H1 (cell line): ENCODE measurements around the gene CXCR4. TPM values are rescaled to one million over a fixed set of nuclear protein-coding genes. Genes with fewer than 3 reads are reported as not detected.

Experiments
- CTCF ChIA-PET: fragments of 300-600 bp; sonication (Branson Sonifier 250); formaldehyde crosslinking; loops from one replicate; lab custom pipeline; 2021; ENCODE audit not compliant: partially characterized antibody; lab: Charles Lee
- POLR2A ChIA-PET: fragments of 300-600 bp; sonication (Branson Sonifier 250); formaldehyde crosslinking; loops from one replicate; lab custom pipeline; 2021; ENCODE audit warnings: inconsistent platforms; ENCODE audit not compliant: partially characterized antibody; lab: Charles Lee
- DNase-seq, 2 experiments: peaks; one replicate each; pipeline versions ENCODE4 v3.0.0 to v3.0.0-alpha.2; 2010 to 2022; ENCODE audit warnings: low spot score in 2 of 2, low read depth in 1 of 2, mixed read lengths in 1 of 2
- FAIRE-seq: peaks from 2 replicates; lab custom pipeline; 2011; peaks lifted over from hg19 to GRCh38; lab: Jason Lieb, UNC
- H2AFZ ChIP-seq: 2 replicates; pipeline ENCODE4 v1.8.1; 2012; ENCODE audit warnings: low read length, inconsistent platforms
- H2AK5ac ChIP-seq: 2 replicates; pipeline ENCODE4 v1.6.1; 2013; ENCODE audit warnings: low read depth, low read length
- H2BK120ac ChIP-seq: replicated peaks from 2 replicates; pipeline ENCODE3; 2013; ENCODE audit warnings: low read depth, low read length, inconsistent platforms
- H2BK12ac ChIP-seq: 2 replicates; pipeline ENCODE4 v1.6.1; 2013; ENCODE audit warnings: low read depth, low read length
- H2BK15ac ChIP-seq: 2 replicates; pipeline ENCODE4 v1.6.1; 2013; ENCODE audit warnings: low read length
- H2BK20ac ChIP-seq: 2 replicates; pipeline ENCODE4 v1.6.1; 2013; ENCODE audit warnings: low read length
- H2BK5ac ChIP-seq: 2 replicates; pipeline ENCODE4 v1.6.1; 2013; ENCODE audit warnings: low read depth, low read length
- H3K14ac ChIP-seq: 2 replicates; pipeline ENCODE4 v1.6.1; 2013; ENCODE audit warnings: inconsistent platforms; ENCODE audit not compliant: insufficient read length
- H3K18ac ChIP-seq: 2 replicates; pipeline ENCODE4 v1.6.1; 2013; ENCODE audit warnings: low read length; ENCODE audit errors: extremely low read depth
- H3K23ac ChIP-seq: 2 replicates; pipeline ENCODE4 v1.6.1; 2013; ENCODE audit warnings: inconsistent platforms; ENCODE audit not compliant: insufficient read length
- H3K23me2 ChIP-seq: 2 replicates; pipeline ENCODE4 v1.6.1; 2013; ENCODE audit warnings: low read depth, low read length
- H3K27ac ChIP-seq: 2 replicates; pipeline ENCODE4 v1.6.1; 2011; ENCODE audit warnings: low read depth, low read length, inconsistent platforms
- H3K27me3 ChIP-seq, 4 experiments: replicated peaks in 1 of 4; 1 replicate in 1 of 4; 2 replicates in 3 of 4; pipeline versions ENCODE4 v1.6.1 to v1.8.1; 2011 to 2013; ENCODE audit warnings: low read length in 3 of 4, mild to moderate bottlenecking in 3 of 4, inconsistent platforms in 2 of 4, mixed read lengths in 2 of 4, moderate library complexity in 1 of 4; ENCODE audit not compliant: control insufficient read depth in 3 of 4, insufficient read depth in 3 of 4; ENCODE audit errors: extremely low read depth in 1 of 4
- H3K36me3 ChIP-seq, 4 experiments: 2 replicates each; pipeline versions ENCODE4 v1.6.1 to v1.8.1; 2011 to 2013; ENCODE audit warnings: mild to moderate bottlenecking in 4 of 4, low read length in 3 of 4, moderate library complexity in 2 of 4, control low read depth in 1 of 4, inconsistent platforms in 1 of 4; ENCODE audit not compliant: insufficient read depth in 4 of 4, control insufficient read depth in 2 of 4
- H3K4ac ChIP-seq: replicated peaks from 2 replicates; pipeline ENCODE3; 2013; ENCODE audit warnings: low read length, low read depth, mixed read lengths, inconsistent platforms; ENCODE audit not compliant: insufficient read length
- H3K4me1 ChIP-seq, 4 experiments: replicated peaks in 1 of 4; 1 replicate in 1 of 4; 2 replicates in 3 of 4; pipeline versions ENCODE4 v1.6.1 to v1.8.1; 2011 to 2013; ENCODE audit warnings: low read length in 3 of 4, inconsistent platforms in 2 of 4, mixed read lengths in 1 of 4; ENCODE audit not compliant: insufficient read depth in 4 of 4, control insufficient read depth in 3 of 4
- H3K4me2 ChIP-seq, 2 experiments: 2 replicates each; pipeline versions ENCODE4 v1.6.1 to v1.8.1; 2011 to 2013; ENCODE audit warnings: low read depth in 2 of 2, low read length in 2 of 2, control low read depth in 1 of 2, inconsistent platforms in 1 of 2, mild to moderate bottlenecking in 1 of 2; ENCODE audit not compliant: insufficient read depth in 1 of 2
- H3K4me3 ChIP-seq, 4 experiments: fragments of 200-600, 300-600 bp in 1 of 4; sonication (generic), shearing (Covaris generic), sonication (Bioruptor Twin) in 1 of 4; 2 replicates each; pipeline versions ENCODE4 v1.5.1 to v1.8.1; 2011 to 2016; ENCODE audit warnings: low read length in 4 of 4, low read depth in 3 of 4, control low read depth in 2 of 4, inconsistent platforms in 2 of 4, mild to moderate bottlenecking in 2 of 4, mixed read lengths in 1 of 4, moderate library complexity in 1 of 4; ENCODE audit not compliant: insufficient read depth in 2 of 4; ENCODE audit errors: extremely low read depth in 1 of 4
- H3K56ac ChIP-seq: replicated peaks from 2 replicates; pipeline ENCODE3; 2013; ENCODE audit warnings: low read depth, mild to moderate bottlenecking, mixed read lengths, low read length, inconsistent platforms; ENCODE audit not compliant: insufficient read length
- H3K79me1 ChIP-seq: 2 replicates; pipeline ENCODE4 v1.6.1; 2013; ENCODE audit warnings: low read depth, low read length, control low read depth
- H3K79me2 ChIP-seq, 2 experiments: 2 replicates each; pipeline versions ENCODE4 v1.6.1 to v1.8.1; 2012 to 2013; ENCODE audit warnings: low read length in 2 of 2, mild to moderate bottlenecking in 2 of 2, inconsistent platforms in 1 of 2; ENCODE audit not compliant: insufficient read depth in 2 of 2, control insufficient read depth in 1 of 2
- H3K9ac ChIP-seq, 4 experiments: replicated peaks in 1 of 4; 1 replicate in 1 of 4; 2 replicates in 3 of 4; pipeline versions ENCODE4 v1.6.1 to v1.8.1; 2011 to 2013; ENCODE audit warnings: low read depth in 3 of 4, low read length in 3 of 4, control low read depth in 2 of 4, mild to moderate bottlenecking in 2 of 4, moderate library complexity in 2 of 4, inconsistent platforms in 1 of 4; ENCODE audit errors: extremely low read depth in 1 of 4
- H3K9me3 ChIP-seq, 2 experiments: 2 replicates each; pipeline versions ENCODE4 v1.6.1 to v1.8.1; 2012 to 2013; ENCODE audit warnings: mild to moderate bottlenecking in 2 of 2, moderate library complexity in 2 of 2, control low read depth in 1 of 2, inconsistent platforms in 1 of 2, low read depth in 1 of 2, low read length in 1 of 2, mixed read lengths in 1 of 2; ENCODE audit not compliant: insufficient read depth in 2 of 2
- H4K20me1 ChIP-seq, 2 experiments: replicated peaks in 1 of 2; 2 replicates each; pipeline versions ENCODE3 to v1.8.1; 2011 to 2013; ENCODE audit warnings: inconsistent platforms in 2 of 2, low read length in 2 of 2, mild to moderate bottlenecking in 1 of 2; ENCODE audit not compliant: insufficient read depth in 2 of 2, control insufficient read depth in 1 of 2
- H4K5ac ChIP-seq: 2 replicates; pipeline ENCODE4 v1.6.1; 2013; ENCODE audit warnings: low read length, low read depth, mixed read lengths, inconsistent platforms; ENCODE audit not compliant: insufficient read length
- H4K8ac ChIP-seq: 2 replicates; pipeline ENCODE4 v1.8.0; 2013; ENCODE audit warnings: mild to moderate bottlenecking, moderate library complexity, low read length, inconsistent platforms; ENCODE audit not compliant: insufficient read depth; ENCODE audit errors: extremely low read depth
- H4K91ac ChIP-seq: replicated peaks from 2 replicates; pipeline ENCODE3; 2013; ENCODE audit warnings: low read length, mixed read lengths, inconsistent platforms; ENCODE audit not compliant: insufficient read length
- BCL11A ChIP-seq, 2 experiments: IDR thresholded peaks; one replicate each; pipeline ENCODE4 v1.6.1; 2011; ENCODE audit warnings: low read depth in 2 of 2, low read length in 2 of 2, mild to moderate bottlenecking in 2 of 2
- CEBPB ChIP-seq: IDR thresholded peaks from 2 replicates; pipeline ENCODE4 v1.6.1; 2012; ENCODE audit warnings: low read depth, low read length
- FOSL1 ChIP-seq: IDR thresholded peaks from 2 replicates; pipeline ENCODE4 v1.6.1; 2011; ENCODE audit warnings: mild to moderate bottlenecking, low read depth, low read length, moderate library complexity; ENCODE audit not compliant: insufficient read depth
- HDAC2 ChIP-seq, 2 experiments: fragments of 300-600 bp in 1 of 2; sonication (generic) in 1 of 2; IDR thresholded peaks; 2 replicates each; pipeline ENCODE4 v1.6.1; 2011 to 2012; ENCODE audit warnings: low read depth in 2 of 2, low read length in 2 of 2, mild to moderate bottlenecking in 2 of 2, moderate library complexity in 2 of 2, borderline replicate concordance in 1 of 2, inconsistent platforms in 1 of 2
- JUN ChIP-seq: IDR thresholded peaks from 2 replicates; pipeline ENCODE4 v1.6.1; 2011; ENCODE audit warnings: low read depth, mild to moderate bottlenecking, improper control_type of control experiment, low read length
- MAFK ChIP-seq: IDR thresholded peaks from 2 replicates; pipeline ENCODE4 v1.6.1; 2012; ENCODE audit warnings: low read depth, mild to moderate bottlenecking, improper control_type of control experiment, low read length
- NRF1 ChIP-seq: IDR thresholded peaks from 2 replicates; pipeline ENCODE4 v1.6.1; 2011; ENCODE audit warnings: mild to moderate bottlenecking, low read depth, low read length, improper control_type of control experiment
- PHF8 ChIP-seq: fragments of 200-600 bp; sonication (generic); conservative IDR thresholded peaks from 2 replicates; pipeline ENCODE4 v1.7.1; 2012; ENCODE audit warnings: low read depth, mild to moderate bottlenecking, inconsistent platforms, low read length, moderate library complexity
- POLR2AphosphoS5 ChIP-seq: IDR thresholded peaks from 2 replicates; pipeline ENCODE4 v1.6.1; 2011; ENCODE audit warnings: low read depth, low read length
- RAD21 ChIP-seq, 2 experiments: IDR thresholded peaks in 1 of 2; conservative IDR thresholded peaks in 1 of 2; 2 replicates each; pipeline ENCODE4 v1.6.1; 2011; ENCODE audit warnings: low read depth in 2 of 2, low read length in 2 of 2, improper control_type of control experiment in 1 of 2, inconsistent platforms in 1 of 2, mild to moderate bottlenecking in 1 of 2, moderate library complexity in 1 of 2
- SRF ChIP-seq: IDR thresholded peaks from 2 replicates; pipeline ENCODE4 v1.6.1; 2011; ENCODE audit warnings: mild to moderate bottlenecking, low read depth, low read length, moderate library complexity
- TCF12 ChIP-seq: IDR thresholded peaks from 2 replicates; pipeline ENCODE4 v1.6.1; 2011; ENCODE audit warnings: low read depth, mild to moderate bottlenecking, low read length
- WGBS, 2 experiments: shearing (Covaris generic) in 1 of 2; methylation state at CpG; one replicate each; pipeline versions ENCODE4 v1.1.6 to v1.1.7; 2013 to 2015; ENCODE audit warnings: low lambda C conversion rate in 2 of 2, mixed read lengths in 2 of 2, inconsistent platforms in 1 of 2, low coverage in 1 of 2, missing lambda C conversion rate in 1 of 2; ENCODE audit not compliant: insufficient replicate concordance in 2 of 2, insufficient coverage in 1 of 2, insufficient read length in 1 of 2; ENCODE audit errors: extremely low coverage in 1 of 2, missing lambda C conversion rate in 1 of 2; 5-methylcytosine and 5-hydroxymethylcytosine counted together
- polyA plus RNA-seq, 7 experiments: library from polyadenylated mRNA; depleted of rRNA in 3 of 7; stranded (reverse) in 5 of 7; unstranded in 2 of 7; fragments of >200 nt in 5 of 7; fragments of 200-250 nt in 2 of 7; gene quantifications; 1 replicate in 5 of 7; 2 replicates in 1 of 7; 4 replicates in 1 of 7; pipeline versions ENCODE4 v1.2.1 to v1.2.3, GENCODE V29; 2011 to 2013; ENCODE audit warnings: missing spikeins in 2 of 7, mixed read lengths in 2 of 7
- total RNA-seq: library from RNA; stranded (reverse); fragmentation: NEBNext Ultra II Directional; extraction: Animal tissue kit (Norgen Biotek cat#: 25700); gene quantifications from 2 replicates; pipeline ENCODE4 v1.2.1, GENCODE V29; 2021

The CXCR4 gene
- total and polyA plus RNA-seq, 2 of the 8 experiments (the other 6 are each of a cell fraction or from before 2014, with no cell fraction given): 1.8 to 2.8 TPM

DNA sequence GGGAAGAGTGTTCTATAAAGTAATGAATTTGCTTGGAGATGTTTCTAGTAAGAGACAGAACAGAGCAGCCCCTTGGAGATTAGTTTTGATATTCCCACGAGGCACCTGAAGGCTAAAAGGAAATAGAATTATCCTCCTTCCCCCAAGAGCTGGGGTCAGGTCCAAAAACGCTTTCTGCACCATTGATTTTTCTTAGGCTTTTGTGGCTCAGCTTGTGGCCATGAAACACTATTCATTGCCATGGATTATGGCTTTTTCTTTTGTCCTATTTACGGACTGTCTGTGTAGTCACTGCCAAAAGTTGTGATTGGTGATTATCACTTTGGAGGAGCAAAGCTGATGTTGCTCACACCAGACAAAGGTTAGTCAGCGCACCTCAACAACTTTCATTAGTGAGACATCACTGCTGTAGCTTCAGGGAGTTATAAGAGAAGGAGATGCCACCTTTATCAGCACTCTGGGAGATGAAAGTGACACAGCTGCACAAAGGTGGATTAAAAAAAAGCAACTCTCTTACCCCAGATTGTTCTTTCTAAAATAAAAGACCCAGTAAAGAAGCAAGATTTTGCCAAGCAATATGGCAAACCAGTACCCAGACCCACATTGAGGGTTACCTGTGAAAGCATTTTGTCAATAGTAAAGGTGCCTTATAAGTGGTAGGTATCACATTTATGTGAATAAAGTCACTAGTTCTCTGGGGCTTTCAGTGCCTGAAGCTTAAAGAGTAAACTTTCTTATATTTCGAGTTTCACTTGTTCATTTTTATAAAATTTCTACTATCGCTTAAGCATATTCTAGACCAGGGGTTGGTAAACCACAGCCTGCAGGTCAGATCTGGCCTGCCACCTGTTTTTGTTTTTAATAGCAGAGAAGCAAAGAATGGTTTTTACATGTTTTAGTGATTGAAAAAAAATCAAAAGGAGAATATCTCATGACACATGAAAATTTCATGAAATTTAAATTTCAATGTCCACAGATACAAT lies 10.6 kb downstream of the CXCR4 start:
- Histone ChIP-seq H3K4me2 (no peak overlapping the region), H3K4me1 (peaks cover 0 to 1% (median 0%) of the 10 kb centered on the region in 4 experiments; a peak in 2 of 7 replicates), H4K5ac (no peak overlapping the region), H3K36me3 (no peaks in the 10 kb centered on the region), H3K9ac (no peak overlapping the region), H3K4me3 (no peak overlapping the region), H3K23me2 (no peaks in the 10 kb centered on the region), H4K91ac (no peak overlapping the region), H3K27ac (no peak overlapping the region), H2BK5ac (no peak overlapping the region), H3K79me1 (no peaks in the 10 kb centered on the region), H2AFZ (no peak overlapping the region), H3K79me2 (no peaks in the 10 kb centered on the region), H2BK20ac (no peak overlapping the region), H2AK5ac (no peak overlapping the region), H2BK120ac (no peak overlapping the region), H3K27me3 (no peaks in the 10 kb centered on the region), H3K9me3 (no peaks in the 10 kb centered on the region), H4K20me1 (no peaks in the 10 kb centered on the region), H4K8ac (no peak overlapping the region), H2BK12ac (no peak overlapping the region), H3K18ac (no peak overlapping the region; the same call in 1 of the 2 replicates), H3K23ac (no peak overlapping the region), H3K4ac (no peak overlapping the region), H3K14ac (no peak overlapping the region), H3K56ac (no peak overlapping the region), H2BK15ac (no peak overlapping the region)
- TF ChIP-seq CEBPB: no peak
- no peak for TF ChIP-seq BCL11A (IDR thresholded peaks at IDR 0.05; ENCODE audit: low read depth in 2 of 2, low read length in 2 of 2)
- no peak for TF ChIP-seq RAD21 (IDR thresholded peaks at IDR 0.05 in 1 of 2, conservative IDR thresholded peaks at IDR 0.05 in 1 of 2; ENCODE audit: low read depth in 2 of 2, low read length in 2 of 2)
- TF ChIP-seq TCF12: no peak
- TF ChIP-seq PHF8: no peak
- TF ChIP-seq SRF: no peak
- TF ChIP-seq HDAC2 (IDR thresholded peaks at IDR 0.05; ENCODE audit: borderline replicate concordance in 1 of 2, low read depth in 2 of 2, low read length in 2 of 2): no peak
- no peak for TF ChIP-seq MAFK
- no peak for TF ChIP-seq JUN
- TF ChIP-seq NRF1: no peak
- TF ChIP-seq POLR2AphosphoS5: no peak
- TF ChIP-seq FOSL1: no peak
- WGBS, 2 experiments: 89% methylated on average over 6 of the region's 6 CpGs; no CpG with 5 or more reads in 1 of the 2 experiments
- DNase-seq (no peak), FAIRE-seq (no peak)
- ChIA-PET CTCF (interaction anchor here (0.6 to 2.0 kb wide), 4 partner anchors 11 to 110 kb away, joined by 3 to 4 read pairs (median 4); no protein-coding TSS in a partner anchor), POLR2A (no interaction called here)
